ENCODE measurements around the gene MTA1. TPM values are rescaled to one million over a fixed set of nuclear protein-coding genes. Genes with fewer than 3 reads are reported as not detected.

Gene MTA1
- total RNA-seq = 79.2 TPM

DNA sequence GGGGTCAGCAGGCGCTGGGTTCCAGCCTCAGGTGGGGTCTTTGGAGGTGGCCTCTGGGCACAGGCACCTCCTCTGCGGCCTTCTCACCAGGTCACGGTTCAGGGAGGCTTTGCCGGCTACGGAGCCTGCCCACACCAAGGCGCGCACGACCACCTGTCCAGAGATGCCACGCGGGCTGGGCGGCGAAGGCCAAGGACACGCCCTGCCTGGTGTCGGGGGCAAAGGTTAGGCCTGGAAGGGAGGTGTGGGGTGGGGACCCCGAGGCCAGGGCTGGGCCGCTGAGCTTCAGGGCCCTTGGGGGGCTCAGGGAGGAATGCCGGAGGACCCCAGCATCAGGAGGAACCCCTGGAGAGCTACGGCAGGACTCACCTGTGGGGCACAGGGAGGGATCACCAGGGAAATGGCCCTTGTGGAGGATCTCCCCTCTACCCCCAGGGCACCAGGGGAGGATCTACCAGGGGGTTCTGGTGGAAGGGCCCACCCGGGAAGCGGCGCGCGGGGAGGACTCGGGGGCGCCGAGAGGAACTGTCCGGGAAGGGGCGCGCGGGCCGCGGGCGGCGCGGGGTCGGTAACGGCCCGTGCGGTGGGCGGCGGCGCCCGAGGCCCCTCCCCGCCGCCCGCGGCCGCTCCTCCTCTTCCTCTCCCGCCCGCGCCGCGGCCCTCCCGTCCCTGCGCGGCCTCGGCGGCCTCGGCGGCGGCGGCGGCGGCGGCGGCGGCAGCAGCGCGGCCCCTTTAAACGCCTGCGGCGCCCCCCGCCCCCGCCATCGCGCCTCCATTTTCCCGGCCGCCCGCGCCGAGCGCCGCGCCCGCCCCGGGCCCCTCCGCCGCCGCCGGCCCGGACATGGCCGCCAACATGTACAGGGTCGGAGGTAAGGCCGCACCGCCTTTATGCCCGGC is at the start of gene MTA1:
Gene MTA1 (plus strand): TSS at position 633 of the 897 bp plus-strand sequence. CDS start 209 bp downstream, at position 842.

DNA sequence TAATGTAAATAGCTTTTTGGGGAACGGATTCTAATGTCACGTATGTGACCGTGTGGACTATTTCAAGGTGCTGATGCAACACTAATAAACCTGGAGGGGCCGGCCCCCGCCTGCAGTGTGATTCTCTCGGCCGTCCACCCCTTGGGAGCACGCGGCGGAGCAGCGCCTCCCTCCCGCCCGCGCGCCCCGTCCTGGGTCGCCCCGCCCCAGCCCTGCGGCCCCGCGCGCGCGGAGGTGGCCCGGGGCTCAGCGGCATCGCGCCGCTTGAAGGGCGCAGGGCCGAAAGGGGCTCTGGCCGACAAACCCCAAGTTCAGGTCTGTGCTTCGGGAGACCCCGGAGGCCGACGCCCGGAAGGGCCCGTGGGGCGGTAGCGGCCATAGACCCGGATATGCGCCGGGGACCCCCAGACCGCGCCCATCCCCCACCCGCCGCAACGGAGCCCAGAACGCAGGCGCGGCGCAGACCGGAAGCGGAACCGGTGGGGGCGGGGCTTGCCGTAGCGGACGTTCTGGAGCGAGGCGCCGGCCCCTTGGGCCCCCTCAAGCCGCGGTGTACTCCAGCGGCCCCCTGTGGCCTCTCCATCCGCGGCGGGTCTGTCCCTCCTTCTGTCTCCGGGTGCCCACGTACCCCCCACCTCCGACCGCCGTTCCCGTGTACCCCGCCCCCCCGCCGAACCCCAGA is 21.4 kb upstream of the MTA1 start, which contains the start of gene TEX22:
Gene TEX22 (plus strand): TSS at position 495 of the 682 bp plus-strand sequence. CDS start 803 bp downstream, outside the sequence.

DNA sequence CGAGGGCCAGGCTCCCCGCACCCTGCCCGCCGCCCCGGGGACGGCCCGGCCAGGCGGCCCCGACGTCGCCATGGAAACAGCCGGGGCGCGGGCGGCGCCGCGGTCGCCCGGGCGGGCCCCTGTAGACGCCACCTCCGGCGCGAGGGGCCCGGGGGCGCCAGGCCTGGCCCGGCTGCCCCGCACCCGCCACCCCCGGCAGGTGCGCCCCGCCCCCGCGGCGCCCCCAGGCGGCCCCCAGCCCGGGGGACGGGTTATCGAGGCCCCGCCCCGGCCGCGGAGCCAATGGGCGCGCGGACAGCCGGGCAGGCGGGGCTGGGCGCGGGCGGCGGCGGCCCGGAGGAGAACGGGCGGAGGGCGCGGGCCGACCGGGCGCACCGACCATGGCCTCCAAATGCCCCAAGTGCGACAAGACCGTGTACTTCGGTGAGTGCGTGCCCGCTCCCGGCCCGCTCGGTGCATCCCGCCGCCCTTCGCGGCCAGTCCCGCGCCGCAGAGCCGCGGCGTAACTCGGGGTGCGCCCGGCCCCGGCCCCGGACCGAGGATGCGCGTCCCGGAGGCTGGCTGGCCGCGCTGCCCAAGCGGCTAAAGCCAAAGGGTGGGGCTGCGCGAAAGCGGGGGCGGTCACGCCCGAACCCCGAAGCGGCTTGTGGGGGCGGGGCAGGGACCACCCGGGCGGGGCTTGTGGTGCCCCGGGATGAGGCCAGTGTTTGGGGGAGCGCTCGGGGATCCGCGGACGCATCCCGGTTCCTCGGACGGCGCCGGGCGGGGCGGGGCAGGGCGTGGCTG is 55.0 kb downstream of the MTA1 start, which contains the start of gene CRIP2:
Gene CRIP2 (plus strand): TSS at position 339 of the 786 bp plus-strand sequence. CDS start 42 bp downstream, at position 381.

DNA sequence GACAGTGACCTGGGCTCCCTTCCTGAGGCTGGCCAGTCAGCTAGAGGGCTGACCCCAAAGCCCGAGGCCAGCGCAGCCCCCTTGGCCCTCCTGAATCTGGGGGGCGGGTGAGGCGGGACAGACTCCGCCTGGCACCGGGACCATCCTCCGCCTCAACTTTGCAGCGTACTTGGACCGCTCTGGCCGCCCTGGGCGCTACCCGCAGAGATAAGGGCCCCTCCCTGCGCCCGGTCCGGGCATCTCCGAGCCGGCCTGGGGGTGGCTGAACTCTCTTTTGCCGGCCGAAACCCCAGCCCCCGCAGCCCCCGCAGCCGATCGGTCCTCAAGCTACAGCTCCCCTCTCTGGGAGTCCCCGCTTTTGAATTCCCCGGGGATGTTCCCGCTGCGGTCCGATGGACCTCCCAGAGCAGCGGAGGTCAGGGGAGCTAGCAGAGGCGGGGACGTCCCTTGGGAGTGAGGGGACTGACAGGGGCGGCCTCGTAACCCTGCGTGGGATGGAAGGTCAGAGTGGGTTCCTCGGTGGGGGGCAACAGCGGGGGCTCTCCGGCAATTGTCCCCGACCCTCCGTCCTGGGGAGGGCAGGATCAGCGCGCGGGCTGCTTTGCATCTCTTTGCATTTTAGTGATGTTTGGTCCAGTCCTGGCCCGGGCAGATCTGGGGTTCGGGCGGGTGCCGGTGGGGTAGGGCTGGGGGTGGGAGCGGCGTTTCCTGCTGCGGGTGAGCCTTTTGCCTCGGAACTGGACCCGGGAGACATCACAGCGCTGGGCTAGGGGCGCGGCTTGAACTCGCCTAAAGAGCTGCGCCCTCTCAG is 66.7 kb downstream of the MTA1 start, which contains the start of gene CRIP1:
Gene CRIP1 (plus strand): TSS at position 724 of the 811 bp plus-strand sequence. CDS start 374 bp downstream, outside the sequence.

DNA sequence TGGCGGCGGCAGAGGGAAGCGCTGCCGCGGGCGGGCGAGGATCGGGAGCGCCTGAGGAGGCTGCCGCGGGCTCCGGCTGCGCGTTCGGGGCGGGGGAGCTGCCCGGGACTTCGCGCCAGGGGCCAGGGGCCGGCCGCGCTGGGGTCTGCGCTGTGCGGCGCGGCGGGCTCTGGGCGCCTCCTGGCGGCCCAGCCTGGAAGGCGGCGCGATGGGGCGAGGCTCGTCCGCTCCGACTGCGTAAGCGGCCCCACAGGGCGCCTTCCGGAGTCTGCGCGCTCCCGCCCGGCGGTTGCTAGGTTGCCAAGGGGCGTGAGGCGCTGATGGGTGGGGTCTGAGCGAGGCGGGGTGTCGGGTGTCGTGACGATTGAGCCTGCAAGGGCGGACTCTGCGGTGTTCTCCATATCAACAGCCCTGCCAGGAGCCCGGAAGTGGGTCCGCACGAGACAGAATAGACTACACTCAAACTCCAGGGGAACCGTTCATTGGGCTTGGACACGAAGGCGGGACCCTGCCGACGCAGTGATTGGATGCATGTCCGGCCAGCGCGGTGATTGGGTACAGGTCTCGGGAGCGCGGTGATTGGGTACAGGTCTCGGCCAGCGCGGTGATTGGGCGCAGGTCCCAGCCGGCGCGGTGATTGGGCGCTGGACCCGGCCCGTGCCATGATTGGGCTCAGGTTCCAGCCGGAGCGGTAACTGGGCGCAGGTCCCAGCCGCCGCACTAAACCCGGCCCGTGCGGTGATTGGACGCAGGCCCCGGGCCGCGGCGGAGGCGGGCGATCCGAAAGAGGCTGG is 71.1 kb downstream of the MTA1 start, which contains the start of gene TEDC1:
Gene TEDC1 (plus strand): TSS at position 675 of the 794 bp plus-strand sequence. CDS start 130 bp downstream, outside the sequence.

Other genes starting within 250 kb of the MTA1 start
- 26.2 TPM for gene NUDT14, start 238.5 kb upstream of the MTA1 start, total RNA-seq
- gene BTBD6, start 171.3 kb upstream of the MTA1 start, total RNA-seq = 48.7 TPM
- 77.4 TPM for gene BRF1, start 118.8 kb upstream of the MTA1 start, total RNA-seq
- 90.1 TPM for gene PACS2, start 105.1 kb upstream of the MTA1 start, total RNA-seq
- 1.6 TPM for gene TEX22, start 21.3 kb upstream of the MTA1 start, total RNA-seq
- 71.6 TPM for gene CRIP2, start 55.0 kb downstream of the MTA1 start, total RNA-seq
- gene CRIP1, start 67.1 kb downstream of the MTA1 start, total RNA-seq = 18.5 TPM
- 9.5 TPM for gene TEDC1, start 71.4 kb downstream of the MTA1 start, total RNA-seq
- gene TMEM121, start 106.8 kb downstream of the MTA1 start, total RNA-seq = 13.7 TPM

Measured in camera-type eye (tissue), 1 donor.